T-helper 1 cell treated with Interleukin-12 subunit alpha and Interleukin-12 subunit beta and Interleukin-4 antibody, amounts not matched to agents 30 ng/mL and 1 ng/mL, for 36 hours (primary cell): ENCODE measurements around the gene ATP8B1. TPM values are rescaled to one million over a fixed set of nuclear protein-coding genes. Genes with fewer than 3 reads are reported as not detected.
"Not testable (repeated sequence)": the region's sequence is repeated elsewhere in the genome, so short reads cannot be mapped to it uniquely, and the experiment has no call there.

Experiments
- intact Hi-C: fragments of 100-400 bp; cut with micrococcal nuclease; formaldehyde crosslinking; loops from one replicate; pipeline ENCODE4 v1.15.1; 2024
- total RNA-seq: library from RNA; stranded (reverse); gene quantifications from 2 replicates; pipeline ENCODE4 v1.2.3, GENCODE V29; 2022

Gene ATP8B1
- total RNA-seq, 1 donor from 2014 or later: not detected

GRCh38 chr18:57730146-57730545 lies 73.0 kb downstream of the ATP8B1 start:
- intact Hi-C loops: no loop called here

- intact Hi-C loops: no loop called here
Measured at GRCh38 chr18:57728941-57729511, 74.1 kb downstream of the ATP8B1 start.

- intact Hi-C loops: no loop called here
Measured at GRCh38 chr18:57727952-57728807, 74.9 kb downstream of the ATP8B1 start.

- intact Hi-C loops: not testable (repeated sequence)
Measured at GRCh38 chr18:57719211-57719935, 83.7 kb downstream of the ATP8B1 start.

- intact Hi-C loops: no loop called here
Measured at GRCh38 chr18:57716549-57716948, 86.6 kb downstream of the ATP8B1 start.

- intact Hi-C loops: no loop called here
Measured at GRCh38 chr18:57715671-57716070, 87.4 kb downstream of the ATP8B1 start.

GRCh38 chr18:57715073-57715472 lies 88.0 kb downstream of the ATP8B1 start:
- intact Hi-C loops: no loop called here

- intact Hi-C loops: no loop called here
Measured at GRCh38 chr18:57710226-57710625, 92.9 kb downstream of the ATP8B1 start.

- intact Hi-C loops: no loop called here
Measured at GRCh38 chr18:57709335-57709734, 93.8 kb downstream of the ATP8B1 start.

- intact Hi-C loops: no loop called here
Measured at GRCh38 chr18:57708288-57708687, 94.8 kb downstream of the ATP8B1 start.

GRCh38 chr18:57705832-57706595 lies 97.1 kb downstream of the ATP8B1 start:
- intact Hi-C loops: no loop called here

- intact Hi-C loops: no loop called here
Measured at GRCh38 chr18:57705011-57705410, 98.1 kb downstream of the ATP8B1 start.

GRCh38 chr18:57698571-57699276 lies 104.4 kb downstream of the ATP8B1 start:
- intact Hi-C loops: no loop called here

- intact Hi-C loops: no loop called here
Measured at GRCh38 chr18:57697426-57697825, 105.7 kb downstream of the ATP8B1 start.

- intact Hi-C loops: no loop called here
Measured at GRCh38 chr18:57696271-57696670, 106.8 kb downstream of the ATP8B1 start.

- intact Hi-C loops: no loop called here
Measured at GRCh38 chr18:57691363-57691762, 111.8 kb downstream of the ATP8B1 start.

GRCh38 chr18:57687970-57688369 lies 115.1 kb downstream of the ATP8B1 start:
- intact Hi-C loops: loop anchor here (10.0 kb wide), 1 partner anchor 323 kb away; no protein-coding TSS in a partner anchor

- intact Hi-C loops: loop anchor here (10.0 kb wide), 1 partner anchor 319 kb away; no protein-coding TSS in a partner anchor
Measured at GRCh38 chr18:57683470-57683869, 119.6 kb downstream of the ATP8B1 start.

GRCh38 chr18:57677262-57678211 lies 125.6 kb downstream of the ATP8B1 start:
- intact Hi-C loops: no loop called here
